IMR-90 (cell line): Measurements from ENCODE around the gene POLA2. TPM values are rescaled to one million over a fixed set of nuclear protein-coding genes. Genes with fewer than 3 reads are reported as not detected.

Experiments
- ATAC-seq: fragments of 200-7000 bp; cut with Tn5 transposase; 2 replicates; pipeline ENCODE4 v1.9.1; 2020; ENCODE audit warnings: low read depth, mild to moderate bottlenecking, moderate library complexity
- BruUV-seq: library from RNA; stranded (reverse); fragments of 400-500 nt; replicated peaks from 2 replicates; lab custom pipeline; 2021; lab: Mats Ljungman, UMichigan
- CTCF ChIA-PET: fragments of 300-600 bp; formaldehyde crosslinking; extraction: SDS; loops from one replicate; lab custom pipeline; 2021; ENCODE audit warnings: antibody characterized with exemption; lab: Yijun Ruan, JAX
- POLR2A ChIA-PET: fragments of 300-600 bp; sonication (Branson Sonifier 250); formaldehyde crosslinking; loops from one replicate; lab custom pipeline; 2022; ENCODE audit warnings: antibody characterized with exemption; ENCODE audit not compliant: unreplicated experiment; lab: Charles Lee
- DNase-seq: peaks from one replicate; pipeline ENCODE4 v3.0.0; 2013
- H2AFZ ChIP-seq: replicated peaks from 2 replicates; pipeline ENCODE3; 2013; ENCODE audit warnings: low read length, mild to moderate bottlenecking; ENCODE audit not compliant: poor library complexity
- H2AK5ac ChIP-seq: 2 replicates; pipeline ENCODE4 v1.6.1; 2013; ENCODE audit warnings: low read depth, low read length, inconsistent platforms
- H2AK9ac ChIP-seq: replicated peaks from 2 replicates; pipeline ENCODE3; 2013; ENCODE audit warnings: mild to moderate bottlenecking, low read depth, low read length, moderate library complexity; ENCODE audit not compliant: poor library complexity
- H2BK120ac ChIP-seq: 2 replicates; pipeline ENCODE4 v1.6.1; 2013; ENCODE audit warnings: low read depth, low read length, inconsistent platforms
- H2BK15ac ChIP-seq: 3 replicates; pipeline ENCODE4 v1.6.1; 2013; ENCODE audit warnings: low read depth, low read length, inconsistent platforms
- H2BK20ac ChIP-seq: 2 replicates; pipeline ENCODE4 v1.6.1; 2013; ENCODE audit warnings: low read depth, mild to moderate bottlenecking, inconsistent platforms, low read length, moderate library complexity
- H2BK5ac ChIP-seq: 2 replicates; pipeline ENCODE4 v1.6.1; 2013; ENCODE audit warnings: mild to moderate bottlenecking, low read depth, low read length, inconsistent platforms; ENCODE audit not compliant: poor library complexity, severe bottlenecking
- H3K14ac ChIP-seq: replicated peaks from 2 replicates; pipeline ENCODE4 v1.6.1; 2013; ENCODE audit warnings: low read depth, low read length, inconsistent platforms
- H3K18ac ChIP-seq: 2 replicates; pipeline ENCODE4 v1.6.1; 2013; ENCODE audit warnings: low read depth, low read length, control low read depth
- H3K23ac ChIP-seq: 2 replicates; pipeline ENCODE4 v1.6.1; 2013; ENCODE audit warnings: low read depth, low read length, inconsistent platforms
- H3K27ac ChIP-seq: 2 replicates; pipeline ENCODE4 v1.5.1; 2013; ENCODE audit warnings: mild to moderate bottlenecking, control low read depth, low read length; ENCODE audit not compliant: insufficient read depth
- H3K27me3 ChIP-seq: 2 replicates; pipeline ENCODE4 v1.6.1; 2013; ENCODE audit warnings: low read length; ENCODE audit not compliant: control insufficient read depth, insufficient read depth
- H3K36me3 ChIP-seq: 2 replicates; pipeline ENCODE4 v1.6.1; 2013; ENCODE audit warnings: low read length, mixed read lengths; ENCODE audit not compliant: control insufficient read depth, insufficient read depth
- H3K4ac ChIP-seq: 2 replicates; pipeline ENCODE4 v1.6.1; 2013; ENCODE audit warnings: low read depth, low read length, inconsistent platforms
- H3K4me1 ChIP-seq: 2 replicates; pipeline ENCODE4 v1.6.1; 2013; ENCODE audit warnings: low read length, mixed read lengths; ENCODE audit not compliant: control insufficient read depth, insufficient read depth
- H3K4me2 ChIP-seq: 2 replicates; pipeline ENCODE4 v1.6.1; 2013; ENCODE audit warnings: low read depth, mild to moderate bottlenecking, control low read depth, low read length, moderate library complexity
- H3K4me3 ChIP-seq: 2 replicates; pipeline ENCODE4 v1.5.1; 2013; ENCODE audit warnings: low read depth, mild to moderate bottlenecking, control low read depth, low read length, moderate library complexity; ENCODE audit not compliant: insufficient read depth
- H3K56ac ChIP-seq: 2 replicates; pipeline ENCODE4 v1.6.1; 2013; ENCODE audit warnings: low read length, inconsistent platforms; ENCODE audit not compliant: insufficient read depth; ENCODE audit errors: extremely low read depth
- H3K79me1 ChIP-seq, 2 experiments: 2 replicates each; pipeline ENCODE4 v1.6.1; 2013; ENCODE audit warnings: low read length in 2 of 2, inconsistent platforms in 1 of 2, low read depth in 1 of 2
- H3K9ac ChIP-seq: 2 replicates; pipeline ENCODE4 v1.6.1; 2013; ENCODE audit warnings: low read depth, low read length, control low read depth
- H3K9me1 ChIP-seq: 2 replicates; pipeline ENCODE4 v1.6.1; 2013; ENCODE audit warnings: low read length, inconsistent platforms; ENCODE audit not compliant: insufficient read depth
- H3K9me3 ChIP-seq: 2 replicates; pipeline ENCODE4 v1.6.1; 2013; ENCODE audit warnings: low read length; ENCODE audit not compliant: control insufficient read depth, insufficient read depth
- H4K20me1 ChIP-seq: 2 replicates; pipeline ENCODE4 v1.6.1; 2013; ENCODE audit warnings: low read length, inconsistent platforms; ENCODE audit not compliant: insufficient read depth
- H4K5ac ChIP-seq: 2 replicates; pipeline ENCODE4 v1.6.1; 2013; ENCODE audit warnings: mild to moderate bottlenecking, low read depth, low read length, control low read depth
- H4K8ac ChIP-seq, 2 experiments: 2 replicates each; pipeline ENCODE4 v1.6.1; 2013; ENCODE audit warnings: low read depth in 2 of 2, low read length in 2 of 2, control low read depth in 1 of 2, inconsistent platforms in 1 of 2
- H4K91ac ChIP-seq: 2 replicates; pipeline ENCODE4 v1.6.1; 2013; ENCODE audit warnings: low read depth, low read length, inconsistent platforms; ENCODE audit not compliant: insufficient read depth
- BHLHE40 ChIP-seq: fragments of 150-350 bp; IDR thresholded peaks from 2 replicates; pipeline ENCODE4 v1.6.1; 2016; ENCODE audit warnings: mild to moderate bottlenecking, low read depth, low read length
- CEBPB ChIP-seq: IDR thresholded peaks from 2 replicates; pipeline ENCODE4 v1.6.1; 2012; ENCODE audit warnings: low read depth, low read length, improper control_type of control experiment
- CHD1 ChIP-seq: IDR thresholded peaks from 2 replicates; pipeline ENCODE4 v1.6.1; 2012; ENCODE audit warnings: low read depth, low read length, improper control_type of control experiment
- FOS ChIP-seq: fragments of 150-350 bp; IDR thresholded peaks from 2 replicates; pipeline ENCODE4 v1.6.1; 2016; ENCODE audit warnings: low read depth, low read length
- MAFK ChIP-seq: IDR thresholded peaks from 2 replicates; pipeline ENCODE4 v1.6.1; 2012; ENCODE audit warnings: low read depth, low read length, improper control_type of control experiment
- MAZ ChIP-seq: IDR thresholded peaks from 2 replicates; pipeline ENCODE4 v1.6.1; 2012; ENCODE audit warnings: low read depth, mild to moderate bottlenecking, low read length, improper control_type of control experiment, moderate library complexity, borderline replicate concordance
- MXI1 ChIP-seq: IDR thresholded peaks from 2 replicates; pipeline ENCODE4 v1.6.1; 2012; ENCODE audit warnings: low read depth, mild to moderate bottlenecking, low read length, moderate library complexity, borderline replicate concordance
- NFE2L2 ChIP-seq: fragments of 150-350 bp; IDR thresholded peaks from 2 replicates; pipeline ENCODE4 v1.6.1; 2016; ENCODE audit warnings: low read depth, mild to moderate bottlenecking, low read length
- POLR2A ChIP-seq: IDR thresholded peaks from 2 replicates; pipeline ENCODE4 v1.6.1; 2012; ENCODE audit warnings: mild to moderate bottlenecking, low read depth, low read length
- RAD21 ChIP-seq: IDR thresholded peaks from 2 replicates; pipeline ENCODE4 v1.6.1; 2012; ENCODE audit warnings: low read length, improper control_type of control experiment
- RCOR1 ChIP-seq: IDR thresholded peaks from 2 replicates; pipeline ENCODE4 v1.6.1; 2012; ENCODE audit warnings: mild to moderate bottlenecking, low read length, improper control_type of control experiment; ENCODE audit not compliant: insufficient replicate concordance
- RFX5 ChIP-seq: IDR thresholded peaks from 2 replicates; pipeline ENCODE4 v1.8.0; 2012; ENCODE audit warnings: low read depth, mild to moderate bottlenecking, low read length, moderate library complexity
- SMC3 ChIP-seq: fragments of 150-350 bp; IDR thresholded peaks from 2 replicates; pipeline ENCODE4 v1.6.1; 2016; ENCODE audit warnings: low read depth, mild to moderate bottlenecking, antibody characterized with exemption, low read length, moderate library complexity
- WGBS, 2 experiments: methylation state at CpG; one replicate each; pipeline versions ENCODE4 v1.1.5 to v1.1.7; 2013; ENCODE audit warnings: missing lambda C conversion rate in 2 of 2; ENCODE audit not compliant: insufficient read length in 1 of 2; ENCODE audit errors: extremely low coverage in 2 of 2; 5-methylcytosine and 5-hydroxymethylcytosine counted together
- dilution Hi-C: fragments of 300-500 bp; cut with HindIII; formaldehyde crosslinking; loops from one replicate; pipeline ENCODE4 v1.14.3; 2018; ENCODE audit warnings: low sequenced_read_pairs; ENCODE audit not compliant: unreplicated experiment
- in situ Hi-C: fragments of 300-500 bp; cut with MboI; formaldehyde crosslinking; loops from 3 replicates; pipeline ENCODE4 v1.14.3; 2019; ENCODE audit warnings: low sequenced_read_pairs, inconsistent platforms, mixed read lengths
- intact Hi-C: fragments of 100-400 bp; cut with micrococcal nuclease; formaldehyde crosslinking; loops from 2 replicates; pipeline ENCODE4 v1.10.0; 2022
- polyA plus RNA-seq, 3 experiments: library from polyadenylated mRNA; depleted of rRNA; stranded (reverse); fragments of >200 nt; gene quantifications; 2 replicates each; pipeline ENCODE4 v1.2.3, GENCODE V29; 2012; ENCODE audit warnings: low replicate concordance in 1 of 3
- total RNA-seq: library from RNA; depleted of rRNA; stranded (reverse); fragments of >200 nt; gene quantifications from 2 replicates; pipeline ENCODE4 v1.2.3, GENCODE V29; 2012
- TF ChIP-seq, protein P1 (sequence below): conservative IDR thresholded peaks from 2 replicates; pipeline ENCODE4 v1.5.1; 2012; ENCODE audit warnings: mild to moderate bottlenecking, low read depth, low read length, improper control_type of control experiment
- TF ChIP-seq, protein P2 (sequence below): fragments of 150-350 bp; IDR thresholded peaks from 2 replicates; pipeline ENCODE4 v1.6.1; 2016; ENCODE audit warnings: low read depth, mild to moderate bottlenecking, low read length, moderate library complexity, borderline replicate concordance
- TF ChIP-seq, protein P3 (sequence below): fragments of 150-350 bp; IDR thresholded peaks from 2 replicates; pipeline ENCODE4 v1.6.1; 2017; ENCODE audit warnings: mild to moderate bottlenecking, antibody characterized with exemption, low read length, low read depth

POLA2 gene
- total and polyA plus RNA-seq, 2 of the 4 experiments (the other 2 are of a cell fraction): 14.2 to 17.3 TPM

DNA sequence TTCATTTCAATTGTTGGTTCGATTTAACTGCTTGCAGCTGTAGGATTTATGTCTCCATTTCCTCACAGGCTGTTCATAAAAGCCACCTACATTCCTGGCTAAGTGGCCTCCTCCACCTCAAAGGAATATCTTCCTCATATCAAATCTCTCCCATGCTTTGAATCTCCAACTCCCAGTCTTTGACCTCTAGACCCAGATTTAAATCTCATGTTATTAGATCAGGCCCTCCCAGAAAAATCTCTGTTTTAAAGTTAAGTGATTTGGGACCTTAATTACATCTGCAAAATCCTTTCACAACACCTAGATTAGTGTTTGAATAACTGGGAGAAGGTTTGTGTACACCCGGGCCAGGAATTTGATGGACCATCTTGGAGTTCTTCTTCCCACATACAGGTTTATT is 33.9 kb upstream of the POLA2 start:
- H3K4ac ChIP-seq: no peak overlapping the region

More for the DNA sequence above, 33.9 kb upstream of the POLA2 start:
- Histone ChIP-seq H3K4me1 (peaks cover 10% of the 10 kb centered on the region), H4K20me1 (no peaks in the 10 kb centered on the region), H2BK5ac (no peak overlapping the region), H2BK20ac (no peak overlapping the region), H3K23ac (no peak overlapping the region), H3K56ac (no peak overlapping the region), H2BK120ac (no peak overlapping the region), H3K4me2 (no peak overlapping the region), H3K9ac (no peak overlapping the region), H3K9me1 (peaks cover 7% of the 10 kb centered on the region), H3K14ac (no peak overlapping the region), H4K5ac (no peak overlapping the region), H3K27ac (no peak overlapping the region), H3K27me3 (no peaks in the 10 kb centered on the region), H2AK9ac (no peak overlapping the region), H2AK5ac (no peak overlapping the region), H4K91ac (no peak overlapping the region), H3K79me1 (no peaks in the 10 kb centered on the region), H3K18ac (no peak overlapping the region), H3K4me3 (no peak overlapping the region), H2AFZ (no peak overlapping the region), H4K8ac (no peak overlapping the region), H2BK15ac (no peak overlapping the region), H3K9me3 (no peaks in the 10 kb centered on the region), H3K36me3 (peaks cover 1% of the 10 kb centered on the region; the same call in 1 of the 2 replicates)
- intact Hi-C loops (no loop called here), dilution Hi-C loops (no loop called here), in situ Hi-C loops (no loop called here)
- ChIA-PET CTCF (interaction anchor here (0.8 to 1.4 kb wide), 2 partner anchors 32 to 102 kb away, joined by 3 read pairs; no protein-coding TSS in a partner anchor), POLR2A (no interaction called here)
- WGBS, 2 experiments: 60% methylated on average over 1 of the region's 2 CpGs; no CpG with 5 or more reads in 1 of the 2 experiments
- TF ChIP-seq SMC3 (no peak), RAD21 (no peak), RFX5 (no peak), MAZ (no peak), CEBPB (no peak), RCOR1 (no peak), NFE2L2 (no peak), POLR2A (no peak), BHLHE40 (no peak), FOS (no peak), CHD1 (no peak), MXI1 (no peak), MAFK (no peak)
- TF ChIP-seq, protein P1, sequence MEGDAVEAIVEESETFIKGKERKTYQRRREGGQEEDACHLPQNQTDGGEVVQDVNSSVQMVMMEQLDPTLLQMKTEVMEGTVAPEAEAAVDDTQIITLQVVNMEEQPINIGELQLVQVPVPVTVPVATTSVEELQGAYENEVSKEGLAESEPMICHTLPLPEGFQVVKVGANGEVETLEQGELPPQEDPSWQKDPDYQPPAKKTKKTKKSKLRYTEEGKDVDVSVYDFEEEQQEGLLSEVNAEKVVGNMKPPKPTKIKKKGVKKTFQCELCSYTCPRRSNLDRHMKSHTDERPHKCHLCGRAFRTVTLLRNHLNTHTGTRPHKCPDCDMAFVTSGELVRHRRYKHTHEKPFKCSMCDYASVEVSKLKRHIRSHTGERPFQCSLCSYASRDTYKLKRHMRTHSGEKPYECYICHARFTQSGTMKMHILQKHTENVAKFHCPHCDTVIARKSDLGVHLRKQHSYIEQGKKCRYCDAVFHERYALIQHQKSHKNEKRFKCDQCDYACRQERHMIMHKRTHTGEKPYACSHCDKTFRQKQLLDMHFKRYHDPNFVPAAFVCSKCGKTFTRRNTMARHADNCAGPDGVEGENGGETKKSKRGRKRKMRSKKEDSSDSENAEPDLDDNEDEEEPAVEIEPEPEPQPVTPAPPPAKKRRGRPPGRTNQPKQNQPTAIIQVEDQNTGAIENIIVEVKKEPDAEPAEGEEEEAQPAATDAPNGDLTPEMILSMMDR: no peak
- TF ChIP-seq, protein P2, sequence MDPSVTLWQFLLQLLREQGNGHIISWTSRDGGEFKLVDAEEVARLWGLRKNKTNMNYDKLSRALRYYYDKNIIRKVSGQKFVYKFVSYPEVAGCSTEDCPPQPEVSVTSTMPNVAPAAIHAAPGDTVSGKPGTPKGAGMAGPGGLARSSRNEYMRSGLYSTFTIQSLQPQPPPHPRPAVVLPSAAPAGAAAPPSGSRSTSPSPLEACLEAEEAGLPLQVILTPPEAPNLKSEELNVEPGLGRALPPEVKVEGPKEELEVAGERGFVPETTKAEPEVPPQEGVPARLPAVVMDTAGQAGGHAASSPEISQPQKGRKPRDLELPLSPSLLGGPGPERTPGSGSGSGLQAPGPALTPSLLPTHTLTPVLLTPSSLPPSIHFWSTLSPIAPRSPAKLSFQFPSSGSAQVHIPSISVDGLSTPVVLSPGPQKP: no peak
- TF ChIP-seq, protein P3, sequence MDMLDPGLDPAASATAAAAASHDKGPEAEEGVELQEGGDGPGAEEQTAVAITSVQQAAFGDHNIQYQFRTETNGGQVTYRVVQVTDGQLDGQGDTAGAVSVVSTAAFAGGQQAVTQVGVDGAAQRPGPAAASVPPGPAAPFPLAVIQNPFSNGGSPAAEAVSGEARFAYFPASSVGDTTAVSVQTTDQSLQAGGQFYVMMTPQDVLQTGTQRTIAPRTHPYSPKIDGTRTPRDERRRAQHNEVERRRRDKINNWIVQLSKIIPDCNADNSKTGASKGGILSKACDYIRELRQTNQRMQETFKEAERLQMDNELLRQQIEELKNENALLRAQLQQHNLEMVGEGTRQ: no peak
- no peak for ATAC-seq
- no peak for DNase-seq
- BruUV-seq: no TSS peak
